Heart left ventricle (tissue), 16 donors: Measurements from ENCODE around the gene RCC1. TPM values are rescaled to one million over a fixed set of nuclear protein-coding genes. Genes with fewer than 3 reads are reported as not detected.

ENCODE experiments used
- ATAC-seq, 4 donors: fragments of 200-7000 bp; cut with Tn5 transposase; one replicate each; pipeline ENCODE4 v1.9.1; 2020 to 2022; ENCODE audit warnings: moderate library complexity in 4 of 4, mild to moderate bottlenecking in 3 of 4, moderate number of reproducible peaks in 1 of 4
- DNase-seq, 5 donors: peaks; one replicate each; pipeline ENCODE4 v3.0.0-alpha.2; 2020
- H3K27ac ChIP-seq, 12 donors: fragments of 200-600 bp; sonication (generic) in 4 of 12; one replicate each; pipeline versions ENCODE4 v1.5.0 to v1.8.0; 2016 to 2022; ENCODE audit warnings: mild to moderate bottlenecking in 2 of 12
- H3K27me3 ChIP-seq, 9 donors: fragments of 200-600 bp; sonication (generic) in 2 of 9; one replicate each; pipeline versions ENCODE4 v1.5.1 to v1.8.0; 2016 to 2022; ENCODE audit warnings: mild to moderate bottlenecking in 3 of 9
- H3K36me3 ChIP-seq, 9 donors: fragments of 200-600 bp; sonication (generic) in 2 of 9; one replicate each; pipeline versions ENCODE4 v1.5.0 to v1.8.0; 2018 to 2022; ENCODE audit warnings: mild to moderate bottlenecking in 2 of 9
- H3K4me1 ChIP-seq, 12 donors: fragments of 200-600 bp; sonication (generic) in 4 of 12; one replicate each; pipeline versions ENCODE4 v1.5.0 to v1.8.0; 2016 to 2022; ENCODE audit warnings: mild to moderate bottlenecking in 3 of 12
- H3K4me3 ChIP-seq, 12 donors: fragments of 200-600 bp; sonication (generic) in 4 of 12; one replicate each; pipeline versions ENCODE4 v1.5.0 to v1.8.0; 2017 to 2022; ENCODE audit warnings: mild to moderate bottlenecking in 9 of 12, moderate library complexity in 4 of 12
- H3K9me3 ChIP-seq, 12 donors: fragments of 200-600 bp; sonication (generic) in 4 of 12; one replicate each; pipeline versions ENCODE4 v1.5.0 to v1.8.0; 2016 to 2022; ENCODE audit warnings: mild to moderate bottlenecking in 1 of 12
- POLR2A ChIP-seq, 2 donors: fragments of 450-650 bp; IDR thresholded peaks; one replicate each; pipeline ENCODE4 v1.6.1; 2017; ENCODE audit warnings: antibody characterized with exemption in 2 of 2, mild to moderate bottlenecking in 2 of 2, moderate library complexity in 2 of 2
- WGBS, 4 donors: extraction: QIAGEN DNeasy Blood & Tissue Kit in 2 of 4; methylation state at CpG; one replicate each; pipeline versions ENCODE4 v1.1.5 to v1.1.7; 2013 to 2018; 5-methylcytosine and 5-hydroxymethylcytosine counted together
- intact Hi-C, 10 donors: fragments of 100-400 bp; cut with DNase I; formaldehyde crosslinking; loops; one replicate each; pipeline versions ENCODE4 v1.11.1 to v1.14.2; 2022
- polyA plus RNA-seq, 2 donors: library from polyadenylated mRNA; stranded (reverse); fragments of 200-250 nt; gene quantifications; one replicate each; pipeline ENCODE4 v1.2.3, GENCODE V29; 2013
- total RNA-seq, 9 donors: library from RNA; depleted of rRNA in 2 of 9; stranded (reverse); fragments of >200 nt in 2 of 9; fragmentation: NEBNext Ultra II Directional in 3 of 9; extraction: Animal tissue kit (Norgen Biotek cat#: 25700) in 3 of 9; gene quantifications; one replicate each; pipeline versions ENCODE4 v1.1.0 to v1.2.4, GENCODE V29; 2016 to 2023
- TF ChIP-seq, protein P1 (sequence below), 12 donors: fragments of 200-600 bp; sonication (generic) in 4 of 12; IDR thresholded peaks; one replicate each; pipeline versions ENCODE4 v1.5.0 to v1.8.0; 2018 to 2022; ENCODE audit warnings: antibody characterized with exemption in 12 of 12, mild to moderate bottlenecking in 5 of 12
- donor health status: ischemic (EF 13 %, LVEDD 7.1; RV severe dilation, severe dysfunction).
- donor health status: healthy with polysubstance abuse.
- donor health status: DM: no; HTN: yes; CAD: no.
- donor health status: DM: no; HTN: no; CAD: no.
- donor health status: ischemic (EF 25% LVEDD 6.9; RV normal size, moderate dysfunction).
- donor health status: ischemic (EF 25% LVEDD 5.7; RV mildly dilated, moderate dysfunction).
- donor health status: healthy.
- donor health status: DM: yes; HTN: yes; CAD: no.
- donor health status: ischemic (EF 35%, LVEDD 5.7; RV mildly dilated, moderate dysfunction).
- donor health status: nonischemic (EF 11% LVEDD 7.7; RV severe dilation, severe dysfunction).
- donor health status: DM: yes; HTN: yes; CAD: no.
- donor health status: PGD.
- donor health status: ischemic (EF 29% LVEDD 5.4; RV normal size, mild dysfunction).
- donor health status: nonischemic (EF 23%, LVEDD 6.1; RV moderate dilation, normal function).

The RCC1 gene
- total and polyA plus RNA-seq, 11 donors = 2.4 to 24.1 (median 5.0) TPM

DNA sequence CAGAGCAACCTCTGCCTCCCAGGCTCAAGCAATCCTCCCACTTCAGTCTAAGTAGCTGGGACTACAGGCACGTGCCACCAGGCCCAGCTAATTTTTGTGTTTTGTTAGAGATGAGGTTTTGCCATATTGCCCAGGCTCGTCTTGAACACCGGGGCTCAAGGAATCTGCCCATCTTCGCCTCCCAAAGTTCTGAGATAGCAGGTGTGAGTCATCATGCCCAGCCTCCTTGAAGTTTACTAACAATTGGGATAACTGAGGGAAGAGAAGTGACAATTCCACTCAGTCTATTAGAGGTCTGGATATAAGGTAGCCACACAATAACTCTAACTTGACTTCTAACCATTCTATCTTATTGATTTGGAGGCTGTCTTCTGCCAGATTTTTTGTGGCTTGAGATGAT, 6.3 kb upstream of the RCC1 start:
- TF ChIP-seq, protein P1, sequence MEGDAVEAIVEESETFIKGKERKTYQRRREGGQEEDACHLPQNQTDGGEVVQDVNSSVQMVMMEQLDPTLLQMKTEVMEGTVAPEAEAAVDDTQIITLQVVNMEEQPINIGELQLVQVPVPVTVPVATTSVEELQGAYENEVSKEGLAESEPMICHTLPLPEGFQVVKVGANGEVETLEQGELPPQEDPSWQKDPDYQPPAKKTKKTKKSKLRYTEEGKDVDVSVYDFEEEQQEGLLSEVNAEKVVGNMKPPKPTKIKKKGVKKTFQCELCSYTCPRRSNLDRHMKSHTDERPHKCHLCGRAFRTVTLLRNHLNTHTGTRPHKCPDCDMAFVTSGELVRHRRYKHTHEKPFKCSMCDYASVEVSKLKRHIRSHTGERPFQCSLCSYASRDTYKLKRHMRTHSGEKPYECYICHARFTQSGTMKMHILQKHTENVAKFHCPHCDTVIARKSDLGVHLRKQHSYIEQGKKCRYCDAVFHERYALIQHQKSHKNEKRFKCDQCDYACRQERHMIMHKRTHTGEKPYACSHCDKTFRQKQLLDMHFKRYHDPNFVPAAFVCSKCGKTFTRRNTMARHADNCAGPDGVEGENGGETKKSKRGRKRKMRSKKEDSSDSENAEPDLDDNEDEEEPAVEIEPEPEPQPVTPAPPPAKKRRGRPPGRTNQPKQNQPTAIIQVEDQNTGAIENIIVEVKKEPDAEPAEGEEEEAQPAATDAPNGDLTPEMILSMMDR (IDR thresholded peaks at IDR 0.05) = no peak
- no peak for TF ChIP-seq POLR2A (IDR thresholded peaks at IDR 0.05)
- H3K4me1 ChIP-seq = no peaks in the 10 kb centered on the region
- intact Hi-C loops = no loop called here
- no peaks in the 10 kb centered on the region for H3K27me3 ChIP-seq
- no peaks in the 10 kb centered on the region for H3K9me3 ChIP-seq
- no peak for ATAC-seq
- H3K27ac ChIP-seq = no peak overlapping the region
- no peak for DNase-seq
- peaks cover 0 to 56% (median 35%) of the 10 kb centered on the region in 9 donors for H3K36me3 ChIP-seq
- no peak overlapping the region for H3K4me3 ChIP-seq
- WGBS, 4 donors = 84 to 92% (median 90%) methylated on average over 4 of the region's 4 CpGs

DNA sequence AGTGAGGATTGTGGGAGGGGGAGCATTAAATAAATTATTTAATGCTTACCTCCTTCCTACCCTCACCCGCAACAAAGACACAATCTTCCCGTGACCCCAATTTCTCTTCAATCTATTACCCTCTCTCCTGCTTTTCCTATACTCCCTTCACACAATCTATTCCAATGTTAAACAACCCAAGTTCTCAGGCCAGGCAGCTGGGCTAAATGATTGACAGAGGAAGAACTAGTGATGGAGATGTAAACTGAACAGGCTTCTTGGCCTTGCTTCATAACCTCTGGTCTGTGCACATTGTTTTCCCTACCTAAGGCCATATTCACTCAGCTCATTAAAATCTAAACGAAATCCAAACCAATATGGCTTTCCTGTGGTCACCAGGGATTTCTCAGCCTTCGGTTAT, 3.9 kb upstream of the RCC1 start:
- peaks cover 0 to 32% (median 17%) of the 10 kb centered on the region in 9 donors for H3K36me3 ChIP-seq
- TF ChIP-seq POLR2A (IDR thresholded peaks at IDR 0.05) = no peak
- TF ChIP-seq, protein P1 (IDR thresholded peaks at IDR 0.05) = no peak
- ATAC-seq (no peak), DNase-seq (no peak)
- no peak overlapping the region for H3K4me3 ChIP-seq
- peaks cover 0 to 11% (median 3%) of the 10 kb centered on the region in 12 donors for H3K4me1 ChIP-seq
- H3K9me3 ChIP-seq = no peaks in the 10 kb centered on the region
- WGBS, 4 donors = 76 to 83% (median 77%) methylated on average over 4 of the region's 4 CpGs
- H3K27ac ChIP-seq = no peak overlapping the region
- intact Hi-C loops = loop anchor here in 1 of 10 donors (10.0 kb wide), 1 partner anchor 67 kb away; no protein-coding TSS in a partner anchor
- no peaks in the 10 kb centered on the region for H3K27me3 ChIP-seq

DNA sequence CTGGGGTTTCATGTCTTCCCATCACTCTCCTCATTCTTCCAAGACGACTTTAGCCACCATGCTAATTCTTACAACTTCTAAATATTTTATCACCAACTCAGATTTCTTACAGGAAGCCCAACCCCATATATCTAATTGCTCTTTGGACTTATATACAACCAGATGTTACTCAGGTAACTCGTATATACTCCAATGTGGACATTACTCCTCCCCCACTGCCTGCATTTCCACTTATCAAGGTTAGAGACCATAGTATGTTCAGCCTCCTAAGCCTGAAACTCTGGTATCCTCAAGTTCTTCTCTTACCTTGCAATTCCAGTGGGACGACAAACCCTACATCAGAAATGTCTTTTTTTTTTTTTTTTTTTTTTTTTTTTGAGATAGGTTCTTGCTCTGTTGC, 2.7 kb upstream of the RCC1 start:
- no peak for ATAC-seq
- H3K27me3 ChIP-seq = no peaks in the 10 kb centered on the region
- no peak overlapping the region for H3K4me3 ChIP-seq
- WGBS, 4 donors = 76 to 85% (median 80%) methylated on average over 3 of the region's 3 CpGs
- no peak for DNase-seq
- no peak overlapping the region for H3K27ac ChIP-seq
- intact Hi-C loops = loop anchor here in 1 of 10 donors (10.0 kb wide), 1 partner anchor 68 kb away; no protein-coding TSS in a partner anchor
- H3K36me3 ChIP-seq = peaks cover 0 to 28% (median 9%) of the 10 kb centered on the region in 9 donors
- TF ChIP-seq, protein P1 (IDR thresholded peaks at IDR 0.05) = no peak
- no peak for TF ChIP-seq POLR2A (IDR thresholded peaks at IDR 0.05)
- H3K9me3 ChIP-seq = no peaks in the 10 kb centered on the region
- peaks cover 4 to 23% (median 13%) of the 10 kb centered on the region in 12 donors for H3K4me1 ChIP-seq

DNA sequence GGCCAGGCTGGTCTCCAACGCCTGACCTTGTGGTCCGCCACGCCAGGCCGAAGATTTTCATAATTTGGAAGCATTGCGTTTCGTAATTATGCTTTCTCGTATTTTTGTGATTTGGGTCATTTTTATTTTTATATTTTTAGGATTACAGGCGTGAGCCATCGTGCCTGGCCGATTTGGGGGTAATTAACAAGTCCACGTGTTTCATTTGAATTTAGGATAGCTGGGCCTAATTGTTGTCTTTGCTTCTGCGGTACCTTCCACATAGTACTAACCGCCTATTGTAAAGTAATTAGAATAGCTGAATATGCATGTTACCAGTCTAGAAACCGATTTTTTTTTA, 1.0 kb downstream of the RCC1 start:
- Histone ChIP-seq H3K4me3 (peak overlapping the region; percentile 66 to 86 (median 78)), H3K36me3 (peaks cover 0 to 46% (median 40%) of the 10 kb centered on the region in 9 donors), H3K27ac (peak overlapping the region in 11 of 12 donors; percentile 77 to 94 (median 86)), H3K27me3 (no peaks in the 10 kb centered on the region), H3K9me3 (no peaks in the 10 kb centered on the region), H3K4me1 (peaks cover 6 to 50% (median 34%) of the 10 kb centered on the region in 12 donors)
- DNase-seq (no peak), ATAC-seq (no peak)
- WGBS, 4 donors = 4 to 9% (median 7%) methylated on average over 14 of the region's 14 CpGs
- intact Hi-C loops = loop anchor here in 2 of 10 donors (5.0 to 10.0 kb wide), 2 partner anchors 72 to 260 kb away; no protein-coding TSS in a partner anchor
- TF ChIP-seq, protein P1 (IDR thresholded peaks at IDR 0.05) = no peak
- TF ChIP-seq POLR2A (IDR thresholded peaks at IDR 0.05) = no peak
